CD4-positive, CD25-positive, alpha-beta regulatory T cell (primary cell): ENCODE results near the gene TMPRSS6. TPM values are rescaled to one million over a fixed set of nuclear protein-coding genes. Genes with fewer than 3 reads are reported as not detected.
A peak's percentile ranks its signal among the peaks of the same experiment; 100 is the strongest.

Experiments
- ATAC-seq, 2 donors: fragments of 150-1000 bp; cut with Tn5 transposase; one replicate each; pipeline ENCODE4 v1.10.0; 2021; ENCODE audit warnings: low read depth in 2 of 2, moderate number of reproducible peaks in 2 of 2, moderate library complexity in 1 of 2
- DNase-seq, 3 donors: peaks; one replicate each; pipeline versions ENCODE4 v3.0.0 to v3.0.0-alpha.2; 2012 to 2022; ENCODE audit warnings: mixed read lengths in 1 of 3
- H3K27ac ChIP-seq: one replicate; pipeline ENCODE4 v1.7.0; 2013; ENCODE audit warnings: mild to moderate bottlenecking, low read length; ENCODE audit not compliant: insufficient read depth, poor library complexity, severe bottlenecking
- H3K27me3 ChIP-seq: one replicate; pipeline ENCODE4 v1.7.0; 2013; ENCODE audit warnings: low read length; ENCODE audit not compliant: control insufficient read depth, insufficient read depth
- H3K36me3 ChIP-seq: one replicate; pipeline ENCODE4 v1.7.0; 2013; ENCODE audit warnings: mild to moderate bottlenecking, low read length, moderate library complexity; ENCODE audit not compliant: control insufficient read depth, insufficient read depth
- H3K4me1 ChIP-seq: 2 replicates; pipeline ENCODE4 v1.7.0; 2013; ENCODE audit warnings: mild to moderate bottlenecking, low read length; ENCODE audit not compliant: insufficient read depth, control insufficient read depth, poor library complexity, severe bottlenecking
- H3K4me3 ChIP-seq: one replicate; pipeline ENCODE4 v1.7.0; 2013; ENCODE audit warnings: low read depth, mild to moderate bottlenecking, low read length, moderate library complexity
- H3K9me3 ChIP-seq, 2 experiments: 1 replicate in 1 of 2; 2 replicates in 1 of 2; pipeline ENCODE4 v1.7.0; 2013; ENCODE audit warnings: low read length in 2 of 2, mild to moderate bottlenecking in 1 of 2, moderate library complexity in 1 of 2; ENCODE audit not compliant: control insufficient read depth in 2 of 2
- H3K27ac Mint-ChIP-seq, 3 donors: one replicate each; pipeline ENCODE4 v1.8.0; 2020 to 2022; ENCODE audit warnings: mild to moderate bottlenecking in 3 of 3, mixed read lengths in 3 of 3, moderate library complexity in 2 of 3
- H3K27me3 Mint-ChIP-seq: one replicate; pipeline ENCODE4 v1.8.0; 2022; ENCODE audit warnings: mild to moderate bottlenecking, mixed read lengths
- H3K36me3 Mint-ChIP-seq: one replicate; pipeline ENCODE4 v1.8.0; 2020; ENCODE audit warnings: mixed read lengths
- H3K4me1 Mint-ChIP-seq, 4 donors: one replicate each; pipeline ENCODE4 v1.8.0; 2020 to 2022; ENCODE audit warnings: mixed read lengths in 4 of 4, mild to moderate bottlenecking in 1 of 4
- H3K4me3 Mint-ChIP-seq, 4 donors: one replicate each; pipeline ENCODE4 v1.8.0; 2020 to 2022; ENCODE audit warnings: mild to moderate bottlenecking in 4 of 4, mixed read lengths in 4 of 4, moderate library complexity in 3 of 4
- H3K9me3 Mint-ChIP-seq, 7 donors: one replicate each; pipeline ENCODE4 v1.8.0; 2020 to 2022; ENCODE audit warnings: mixed read lengths in 7 of 7, mild to moderate bottlenecking in 3 of 7, moderate library complexity in 2 of 7
- polyA plus RNA-seq, 4 donors: library from polyadenylated mRNA; unstranded; fragments of 300-500 nt; fragmentation: Illumina TruSeq; gene quantifications; one replicate each; pipeline ENCODE4 v1.2.3, GENCODE V29; 2021
- total RNA-seq: library from RNA; stranded (reverse); gene quantifications from one replicate; pipeline ENCODE4 v1.2.3, GENCODE V29; 2022

Gene TMPRSS6
- total and polyA plus RNA-seq, 5 donors from 2014 or later = 0.10 to 1.5 (median 0.17) TPM

- Mint-ChIP-seq H3K36me3 (peaks cover 13% of the 10 kb centered on the region), H3K9me3 (no peaks in the 10 kb centered on the region)
These were observed 1.7 kb upstream of the TMPRSS6 start for GRCh38 chr22:37111156-37111717.

GRCh38 chr22:37107816-37108621 is 1.5 kb downstream of the TMPRSS6 start:
- H3K4me3 Mint-ChIP-seq = no peak overlapping the region
- H3K4me1 Mint-ChIP-seq = peaks cover 2 to 14% (median 4%) of the 10 kb centered on the region in 4 donors
- H3K27me3 Mint-ChIP-seq = no peaks in the 10 kb centered on the region
- Histone ChIP-seq H3K36me3 (no peaks in the 10 kb centered on the region), H3K4me1 (no peaks in the 10 kb centered on the region), H3K9me3 (no peaks in the 10 kb centered on the region), H3K4me3 (no peak overlapping the region), H3K27me3 (no peaks in the 10 kb centered on the region), H3K27ac (no peak overlapping the region)
- H3K36me3 Mint-ChIP-seq = peaks cover 5% of the 10 kb centered on the region
- no peaks in the 10 kb centered on the region for H3K9me3 Mint-ChIP-seq
- no peak for DNase-seq
- H3K27ac Mint-ChIP-seq = peak overlapping the region in 1 of 3 donors; percentile 59
- no peak for ATAC-seq

More at GRCh38 chr22:37111156-37111717, 1.7 kb upstream of the TMPRSS6 start:
- peaks cover 1 to 7% (median 5%) of the 10 kb centered on the region in 4 donors for H3K4me1 Mint-ChIP-seq
- H3K4me3 ChIP-seq = no peak overlapping the region
- H3K4me3 Mint-ChIP-seq = no peak overlapping the region
- no peak for ATAC-seq
- H3K27me3 ChIP-seq = no peaks in the 10 kb centered on the region
- no peak for DNase-seq
- H3K27me3 Mint-ChIP-seq = no peaks in the 10 kb centered on the region
- H3K27ac Mint-ChIP-seq = peak overlapping the region in 2 of 3 donors; percentile 63 to 96
- no peak overlapping the region for H3K27ac ChIP-seq
- no peaks in the 10 kb centered on the region for H3K36me3 ChIP-seq
- H3K9me3 ChIP-seq = no peaks in the 10 kb centered on the region
- H3K4me1 ChIP-seq = no peaks in the 10 kb centered on the region

DNA sequence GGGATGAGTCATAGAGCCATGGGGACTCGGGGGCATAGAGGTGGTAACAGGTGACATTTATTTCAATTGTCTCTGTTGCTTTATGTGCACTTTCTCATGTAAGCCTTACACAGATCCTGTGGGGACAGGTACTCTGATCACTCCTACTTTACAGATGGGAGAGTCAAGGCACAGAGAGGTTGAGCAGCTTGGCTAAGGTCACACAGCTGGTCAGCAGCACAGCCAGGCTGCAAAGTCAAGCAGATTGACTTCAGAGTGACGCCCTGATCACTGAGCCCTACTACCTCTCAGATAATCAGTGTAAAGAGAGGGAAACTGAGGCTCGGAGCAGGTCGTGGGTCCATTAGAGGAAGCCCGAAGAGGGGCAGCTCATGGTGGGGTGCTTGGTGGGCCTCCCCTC is 3.5 kb downstream of the TMPRSS6 start:
- H3K4me1 ChIP-seq = peaks cover 2% of the 10 kb centered on the region
- no peaks in the 10 kb centered on the region for H3K36me3 Mint-ChIP-seq
- H3K9me3 ChIP-seq = no peaks in the 10 kb centered on the region
- peaks cover 0 to 12% (median 2%) of the 10 kb centered on the region in 4 donors for H3K4me1 Mint-ChIP-seq
- no peak overlapping the region for H3K27ac ChIP-seq
- H3K27me3 Mint-ChIP-seq = no peaks in the 10 kb centered on the region
- H3K27me3 ChIP-seq = no peaks in the 10 kb centered on the region
- H3K4me3 ChIP-seq = no peak overlapping the region
- no peak overlapping the region for H3K4me3 Mint-ChIP-seq
- peak overlapping the region in 1 of 3 donors; percentile 12 for H3K27ac Mint-ChIP-seq
- ATAC-seq (no peak), DNase-seq (no peak)
- H3K36me3 ChIP-seq = no peaks in the 10 kb centered on the region
- no peaks in the 10 kb centered on the region for H3K9me3 Mint-ChIP-seq

GRCh38 chr22:37105154-37105553 is 4.4 kb downstream of the TMPRSS6 start:
- H3K27me3 ChIP-seq = no peaks in the 10 kb centered on the region
- no peak overlapping the region for H3K4me3 ChIP-seq
- Mint-ChIP-seq H3K9me3 (no peaks in the 10 kb centered on the region), H3K27ac (peak overlapping the region in 1 of 3 donors; percentile 55), H3K4me3 (no peak overlapping the region), H3K27me3 (no peaks in the 10 kb centered on the region), H3K36me3 (no peaks in the 10 kb centered on the region), H3K4me1 (peaks cover 0 to 16% (median 9%) of the 10 kb centered on the region in 4 donors)
- no peaks in the 10 kb centered on the region for H3K9me3 ChIP-seq
- no peak for ATAC-seq
- DNase-seq = no peak
- peaks cover 10% of the 10 kb centered on the region for H3K4me1 ChIP-seq
- no peaks in the 10 kb centered on the region for H3K36me3 ChIP-seq
- no peak overlapping the region for H3K27ac ChIP-seq

GRCh38 chr22:37103656-37104452 is 5.7 kb downstream of the TMPRSS6 start:
- no peaks in the 10 kb centered on the region for H3K27me3 Mint-ChIP-seq
- H3K9me3 Mint-ChIP-seq = peaks cover 0 to 1% (median 0%) of the 10 kb centered on the region in 7 donors
- DNase-seq = no peak
- Histone ChIP-seq H3K4me1 (peaks cover 11% of the 10 kb centered on the region), H3K27me3 (no peaks in the 10 kb centered on the region), H3K36me3 (no peaks in the 10 kb centered on the region), H3K4me3 (no peak overlapping the region), H3K27ac (no peak overlapping the region), H3K9me3 (no peaks in the 10 kb centered on the region)
- peaks cover 0 to 18% (median 14%) of the 10 kb centered on the region in 4 donors for H3K4me1 Mint-ChIP-seq
- no peaks in the 10 kb centered on the region for H3K36me3 Mint-ChIP-seq
- no peak for ATAC-seq
- peak overlapping the region in 2 of 3 donors; percentile 22 to 52 for H3K27ac Mint-ChIP-seq
- no peak overlapping the region for H3K4me3 Mint-ChIP-seq

- Histone ChIP-seq H3K4me3 (no peak overlapping the region), H3K36me3 (no peaks in the 10 kb centered on the region), H3K4me1 (peaks cover 11% of the 10 kb centered on the region), H3K27me3 (no peaks in the 10 kb centered on the region), H3K9me3 (no peaks in the 10 kb centered on the region), H3K27ac (no peak overlapping the region)
- Mint-ChIP-seq H3K36me3 (no peaks in the 10 kb centered on the region), H3K27ac (no peak overlapping the region), H3K27me3 (no peaks in the 10 kb centered on the region), H3K4me3 (no peak overlapping the region), H3K9me3 (peaks cover 0 to 1% (median 0%) of the 10 kb centered on the region in 7 donors), H3K4me1 (peaks cover 0 to 24% (median 17%) of the 10 kb centered on the region in 4 donors)
- no peak for DNase-seq
- no peak for ATAC-seq
These were observed 6.4 kb downstream of the TMPRSS6 start for GRCh38 chr22:37103151-37103550.

- Mint-ChIP-seq H3K9me3 (peaks cover 0 to 1% (median 0%) of the 10 kb centered on the region in 7 donors), H3K27me3 (no peaks in the 10 kb centered on the region), H3K27ac (peak overlapping the region in 1 of 3 donors; percentile 93), H3K4me1 (peaks cover 0 to 24% (median 17%) of the 10 kb centered on the region in 4 donors), H3K36me3 (no peaks in the 10 kb centered on the region), H3K4me3 (no peak overlapping the region)
- peaks cover 11% of the 10 kb centered on the region for H3K4me1 ChIP-seq
- no peaks in the 10 kb centered on the region for H3K27me3 ChIP-seq
- no peak overlapping the region for H3K27ac ChIP-seq
- H3K4me3 ChIP-seq = no peak overlapping the region
- no peak for DNase-seq
- no peak for ATAC-seq
- no peaks in the 10 kb centered on the region for H3K9me3 ChIP-seq
- H3K36me3 ChIP-seq = no peaks in the 10 kb centered on the region
These were observed 8.0 kb downstream of the TMPRSS6 start for GRCh38 chr22:37101311-37102066.
